GM12878 (cell line): ENCODE measurements around the gene PLXNB2. TPM values are rescaled to one million over a fixed set of nuclear protein-coding genes. Genes with fewer than 3 reads are reported as not detected.

Source experiments
- ATAC-seq: fragments of 200-7000 bp; cut with Tn5 transposase; 3 replicates; pipeline ENCODE4 v1.9.1; 2020; ENCODE audit warnings: mild to moderate bottlenecking, moderate library complexity
- BruUV-seq: library from RNA; stranded (reverse); fragments of 400-500 nt; replicated peaks from 2 replicates; lab custom pipeline; 2021; lab: Mats Ljungman, UMichigan
- CTCF ChIA-PET: fragments of 300-600 bp; sonication (Branson Sonifier 250); formaldehyde crosslinking; extraction: SDS; loops from one replicate; lab custom pipeline; 2021; ENCODE audit warnings: inconsistent platforms; lab: Yijun Ruan, JAX
- POLR2A ChIA-PET: fragments of 350-600 bp; formaldehyde crosslinking; extraction: SDS; loops from one replicate; lab custom pipeline; 2021; ENCODE audit warnings: inconsistent platforms; lab: Charles Lee
- RAD21 ChIA-PET: fragments of 300-600 bp; sonication (Branson Sonifier 250); formaldehyde crosslinking; loops from one replicate; lab custom pipeline; 2023; ENCODE audit warnings: antibody characterized with exemption; ENCODE audit not compliant: unreplicated experiment; lab: Charles Lee
- SMC1A ChIA-PET: fragments of 300-600 bp; sonication (Branson Sonifier 250); formaldehyde crosslinking; loops from one replicate; lab custom pipeline; 2023; ENCODE audit not compliant: unreplicated experiment, uncharacterized antibody; lab: Charles Lee
- DNase-seq: peaks from one replicate; pipeline ENCODE4 v3.0.0-alpha.2; 2011; ENCODE audit warnings: low read depth, low spot score
- FAIRE-seq: peaks from 3 replicates; lab custom pipeline; 2011; peaks lifted over from hg19 to GRCh38; lab: Jason Lieb, UNC
- H2AFZ ChIP-seq: 2 replicates; pipeline ENCODE4 v1.6.0; 2011; ENCODE audit warnings: low read depth, low read length, control low read depth; ENCODE audit not compliant: control insufficient read depth
- H3K27ac ChIP-seq: 2 replicates; pipeline ENCODE4 v1.5.1; 2011; ENCODE audit warnings: control low read depth; ENCODE audit not compliant: control insufficient read depth, insufficient read depth
- H3K27me3 ChIP-seq, 2 experiments: replicated peaks in 1 of 2; 2 replicates each; pipeline versions ENCODE4 v1.6.0 to v1.6.1; 2011; ENCODE audit warnings: low read length in 1 of 2; ENCODE audit not compliant: control insufficient read depth in 2 of 2, insufficient read depth in 2 of 2
- H3K36me3 ChIP-seq, 2 experiments: 2 replicates each; pipeline ENCODE4 v1.5.1; 2011; ENCODE audit warnings: low read length in 1 of 2; ENCODE audit not compliant: control insufficient read depth in 2 of 2, insufficient read depth in 2 of 2
- H3K4me1 ChIP-seq: 2 replicates; pipeline ENCODE4 v1.6.1; 2011; ENCODE audit warnings: mild to moderate bottlenecking, low read length, moderate library complexity, mixed read lengths; ENCODE audit not compliant: control insufficient read depth, insufficient read depth
- H3K4me2 ChIP-seq: 2 replicates; pipeline ENCODE4 v1.6.0; 2011; ENCODE audit warnings: control low read depth; ENCODE audit not compliant: control insufficient read depth, insufficient read depth
- H3K4me3 ChIP-seq: fragments of 200-600 bp; sonication (generic); 2 replicates; pipeline ENCODE4 v1.5.1; 2016
- H3K79me2 ChIP-seq: 2 replicates; pipeline ENCODE4 v1.6.0; 2011; ENCODE audit warnings: low read length; ENCODE audit not compliant: control insufficient read depth, insufficient read depth
- H3K9ac ChIP-seq: 2 replicates; pipeline ENCODE4 v1.8.0; 2011; ENCODE audit warnings: low read length, control low read depth, mixed read lengths; ENCODE audit not compliant: control insufficient read depth, insufficient read depth
- H3K9me3 ChIP-seq: replicated peaks from 3 replicates; pipeline ENCODE4 v1.5.1; 2011; ENCODE audit warnings: mild to moderate bottlenecking, low read length; ENCODE audit not compliant: control insufficient read depth, insufficient read depth
- H4K20me1 ChIP-seq: 2 replicates; pipeline ENCODE4 v1.6.0; 2011; ENCODE audit not compliant: control insufficient read depth, insufficient read depth
- CHD1 ChIP-seq: IDR thresholded peaks from 2 replicates; pipeline ENCODE4 v1.6.1; 2012; ENCODE audit warnings: low read depth, low read length, improper control_type of control experiment
- IRF4 ChIP-seq: IDR thresholded peaks from 2 replicates; pipeline ENCODE4 v1.6.1; 2011; ENCODE audit warnings: low read depth, low read length
- JUND ChIP-seq: IDR thresholded peaks from 2 replicates; pipeline ENCODE4 v1.6.1; 2012; ENCODE audit warnings: low read depth, mild to moderate bottlenecking, low read length, improper control_type of control experiment, moderate library complexity
- KDM1A ChIP-seq: fragments of 200-600 bp; sonication (generic); IDR thresholded peaks from 2 replicates; pipeline ENCODE4 v1.6.1; 2016; ENCODE audit warnings: borderline replicate concordance
- PAX5 ChIP-seq: IDR thresholded peaks from 2 replicates; pipeline ENCODE4 v1.6.1; 2011; ENCODE audit warnings: low read depth, low read length, borderline replicate concordance
- PML ChIP-seq: IDR thresholded peaks from 2 replicates; pipeline ENCODE4 v1.6.1; 2012; ENCODE audit warnings: low read length, inconsistent platforms
- WGBS: methylation state at CpG from one replicate; pipeline ENCODE4 v1.1.6; 2016; ENCODE audit warnings: low lambda C conversion rate; ENCODE audit not compliant: insufficient replicate concordance, insufficient coverage; ENCODE audit errors: missing lambda C conversion rate; 5-methylcytosine and 5-hydroxymethylcytosine counted together
- in situ Hi-C: fragments of 300-500 bp; cut with MboI; formaldehyde crosslinking; loops from 9 replicates; pipeline ENCODE4 v1.14.3; 2018; ENCODE audit warnings: mixed read lengths
- intact Hi-C: fragments of 100-400 bp; cut with micrococcal nuclease; formaldehyde crosslinking; loops from one replicate; pipeline ENCODE4 v1.14.2; 2022; ENCODE audit not compliant: unreplicated experiment
- polyA plus RNA-seq, 11 experiments: library from polyadenylated mRNA; depleted of rRNA in 4 of 11; unstranded in 6 of 11; stranded (reverse) in 5 of 11; fragments of >200 nt; fragmentation: Nextera tagmentation in 4 of 11; fragmentation: Illumina TruSeq in 1 of 11; extraction: Ambion mirVana in 4 of 11; extraction: Trizol in 1 of 11; gene quantifications; 1 replicate in 1 of 11; 2 replicates in 10 of 11; pipeline versions ENCODE4 v1.2.1 to v1.2.3, GENCODE V29; 2011 to 2016; ENCODE audit warnings: inconsistent platforms in 2 of 11, missing spikeins in 2 of 11, low read depth in 1 of 11
- total RNA-seq, 4 experiments: library from RNA; depleted of rRNA in 3 of 4; stranded (reverse); fragments of >200 nt in 3 of 4; fragmentation: Illumina TruSeq in 1 of 4; extraction: Trizol in 1 of 4; gene quantifications; 2 replicates each; pipeline versions ENCODE4 v1.2.1 to v1.2.3, GENCODE V29; 2013 to 2021
- TF ChIP-seq, protein P1 (sequence below): fragments of 450-650 bp; IDR thresholded peaks from 2 replicates; pipeline ENCODE4 v1.6.1; 2017; ENCODE audit warnings: mild to moderate bottlenecking, moderate library complexity

Gene PLXNB2
- total and polyA plus RNA-seq, 10 of the 15 experiments (the other 5 are each of a cell fraction or from before 2014, with no cell fraction given): 0.68 to 134 (median 41.9) TPM

GRCh38 chr22:50282361-50283155, 24.9 kb downstream of the PLXNB2 start:
- Histone ChIP-seq H3K9ac (no peak overlapping the region), H3K4me2 (no peak overlapping the region)
- WGBS: 92% methylated on average over 41 of the region's 45 CpGs
- no peak for FAIRE-seq
- POLR2A ChIA-PET: no interaction called here
- TF ChIP-seq JUND (no peak), CHD1 (no peak), KDM1A (no peak), PML (no peak), PAX5 (no peak), IRF4 (no peak)
- TF ChIP-seq, protein P1, sequence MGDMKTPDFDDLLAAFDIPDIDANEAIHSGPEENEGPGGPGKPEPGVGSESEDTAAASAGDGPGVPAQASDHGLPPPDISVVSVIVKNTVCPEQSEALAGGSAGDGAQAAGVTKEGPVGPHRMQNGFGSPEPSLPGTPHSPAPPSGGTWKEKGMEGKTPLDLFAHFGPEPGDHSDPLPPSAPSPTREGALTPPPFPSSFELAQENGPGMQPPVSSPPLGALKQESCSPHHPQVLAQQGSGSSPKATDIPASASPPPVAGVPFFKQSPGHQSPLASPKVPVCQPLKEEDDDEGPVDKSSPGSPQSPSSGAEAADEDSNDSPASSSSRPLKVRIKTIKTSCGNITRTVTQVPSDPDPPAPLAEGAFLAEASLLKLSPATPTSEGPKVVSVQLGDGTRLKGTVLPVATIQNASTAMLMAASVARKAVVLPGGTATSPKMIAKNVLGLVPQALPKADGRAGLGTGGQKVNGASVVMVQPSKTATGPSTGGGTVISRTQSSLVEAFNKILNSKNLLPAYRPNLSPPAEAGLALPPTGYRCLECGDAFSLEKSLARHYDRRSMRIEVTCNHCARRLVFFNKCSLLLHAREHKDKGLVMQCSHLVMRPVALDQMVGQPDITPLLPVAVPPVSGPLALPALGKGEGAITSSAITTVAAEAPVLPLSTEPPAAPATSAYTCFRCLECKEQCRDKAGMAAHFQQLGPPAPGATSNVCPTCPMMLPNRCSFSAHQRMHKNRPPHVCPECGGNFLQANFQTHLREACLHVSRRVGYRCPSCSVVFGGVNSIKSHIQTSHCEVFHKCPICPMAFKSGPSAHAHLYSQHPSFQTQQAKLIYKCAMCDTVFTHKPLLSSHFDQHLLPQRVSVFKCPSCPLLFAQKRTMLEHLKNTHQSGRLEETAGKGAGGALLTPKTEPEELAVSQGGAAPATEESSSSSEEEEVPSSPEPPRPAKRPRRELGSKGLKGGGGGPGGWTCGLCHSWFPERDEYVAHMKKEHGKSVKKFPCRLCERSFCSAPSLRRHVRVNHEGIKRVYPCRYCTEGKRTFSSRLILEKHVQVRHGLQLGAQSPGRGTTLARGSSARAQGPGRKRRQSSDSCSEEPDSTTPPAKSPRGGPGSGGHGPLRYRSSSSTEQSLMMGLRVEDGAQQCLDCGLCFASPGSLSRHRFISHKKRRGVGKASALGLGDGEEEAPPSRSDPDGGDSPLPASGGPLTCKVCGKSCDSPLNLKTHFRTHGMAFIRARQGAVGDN: no peak
- TF ChIP-seq, all 136 proteins: peak for 0
- H3K9me3 ChIP-seq: no peaks in the 10 kb centered on the region
- DNase-seq: no peak
- H2AFZ ChIP-seq: no peak overlapping the region
- ChIA-PET CTCF (no interaction called here), RAD21 (no interaction called here), SMC1A (no interaction called here)
- no peaks in the 10 kb centered on the region for H3K79me2 ChIP-seq
- H3K27ac ChIP-seq: no peak overlapping the region
- H3K36me3 ChIP-seq: peaks cover 0 to 51% of the 10 kb centered on the region in 2 experiments; a peak in 3 of 4 replicates
- no peaks in the 10 kb centered on the region for H3K27me3 ChIP-seq
- intact Hi-C loops: no loop called here
- no peaks in the 10 kb centered on the region for H4K20me1 ChIP-seq
- BruUV-seq: no TSS peak
- ATAC-seq: no peak
- in situ Hi-C loops: no loop called here
- no peak overlapping the region for H3K4me3 ChIP-seq
- H3K4me1 ChIP-seq: no peaks in the 10 kb centered on the region
